NK-92 (cell line): Measurements from ENCODE around the gene ZNF439.
"Not testable (repeated sequence)": the region's sequence is repeated elsewhere in the genome, so short reads cannot be mapped to it uniquely, and the experiment has no call there.

Experiments
- DNase-seq: peaks from one replicate; lab custom pipeline; 2025; ENCODE audit not compliant: unreplicated experiment; lab: John Stamatoyannopoulos, UW

ZNF439 gene

DNA sequence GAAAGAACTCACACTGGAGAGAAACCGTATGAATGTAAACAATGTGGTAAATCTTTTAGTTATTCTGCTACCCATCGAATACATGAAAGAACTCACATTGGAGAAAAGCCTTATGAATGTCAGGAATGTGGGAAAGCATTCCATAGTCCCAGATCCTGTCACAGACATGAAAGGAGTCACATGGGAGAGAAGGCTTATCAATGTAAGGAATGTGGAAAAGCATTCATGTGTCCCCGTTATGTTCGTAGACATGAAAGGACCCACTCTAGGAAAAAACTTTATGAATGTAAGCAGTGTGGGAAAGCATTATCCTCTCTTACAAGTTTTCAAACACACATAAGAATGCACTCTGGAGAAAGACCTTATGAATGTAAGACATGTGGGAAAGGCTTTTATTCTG is 19.2 kb downstream of the ZNF439 start:
- not testable (repeated sequence) for DNase-seq

DNA sequence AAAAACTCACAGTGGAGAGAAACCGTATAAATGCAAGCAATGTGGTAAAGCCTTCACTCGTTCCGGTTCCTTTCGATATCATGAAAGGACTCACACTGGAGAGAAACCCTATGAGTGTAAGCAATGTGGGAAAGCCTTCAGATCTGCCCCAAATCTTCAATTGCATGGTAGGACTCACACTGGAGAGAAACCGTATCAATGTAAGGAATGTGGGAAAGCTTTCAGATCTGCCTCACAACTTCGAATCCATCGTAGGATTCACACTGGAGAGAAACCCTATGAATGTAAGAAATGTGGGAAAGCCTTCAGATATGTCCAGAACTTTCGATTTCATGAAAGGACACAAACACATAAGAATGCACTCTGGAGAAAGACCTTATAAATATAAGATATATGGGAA is 19.7 kb downstream of the ZNF439 start:
- DNase-seq, result no peak

DNA sequence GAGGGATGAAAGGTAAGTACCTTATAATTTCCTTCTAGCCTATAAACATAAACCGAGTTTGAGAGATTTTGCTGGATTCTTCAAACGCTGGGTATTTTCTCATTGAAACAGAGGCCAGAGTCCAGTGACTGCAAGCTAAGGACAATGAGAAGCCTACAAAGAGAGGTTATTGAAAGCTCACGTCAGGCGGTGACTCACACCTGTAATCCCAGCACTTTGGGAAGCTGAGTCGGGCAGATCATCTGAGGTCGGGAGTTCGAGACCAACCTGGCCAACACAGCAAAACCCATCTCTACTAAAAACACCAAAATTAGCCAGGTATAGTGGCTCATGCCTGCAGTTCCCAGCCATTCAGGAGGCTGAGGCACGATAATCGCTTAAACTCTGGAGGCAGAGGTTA is 24.1 kb downstream of the ZNF439 start:
- no peak for DNase-seq

DNA sequence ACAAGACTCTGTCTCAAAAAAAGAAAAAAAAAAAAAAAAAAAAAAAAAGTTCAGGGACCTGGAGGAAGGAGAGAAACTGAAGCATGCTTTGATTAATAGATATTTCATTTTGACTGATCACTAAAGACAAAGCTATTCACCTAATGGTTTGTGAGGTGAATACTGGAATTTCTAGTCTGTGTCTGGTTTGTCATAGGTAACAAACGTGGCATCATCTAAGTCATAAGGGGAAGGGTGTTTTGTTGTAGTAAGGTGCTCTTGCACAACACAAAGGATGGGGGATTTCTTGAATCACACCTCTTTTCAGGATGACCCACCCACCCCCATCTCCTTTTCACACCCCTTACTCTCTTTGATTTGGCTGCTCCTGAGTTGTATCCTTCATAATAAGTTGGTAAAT is 25.2 kb downstream of the ZNF439 start:
- DNase-seq, result no peak

DNA sequence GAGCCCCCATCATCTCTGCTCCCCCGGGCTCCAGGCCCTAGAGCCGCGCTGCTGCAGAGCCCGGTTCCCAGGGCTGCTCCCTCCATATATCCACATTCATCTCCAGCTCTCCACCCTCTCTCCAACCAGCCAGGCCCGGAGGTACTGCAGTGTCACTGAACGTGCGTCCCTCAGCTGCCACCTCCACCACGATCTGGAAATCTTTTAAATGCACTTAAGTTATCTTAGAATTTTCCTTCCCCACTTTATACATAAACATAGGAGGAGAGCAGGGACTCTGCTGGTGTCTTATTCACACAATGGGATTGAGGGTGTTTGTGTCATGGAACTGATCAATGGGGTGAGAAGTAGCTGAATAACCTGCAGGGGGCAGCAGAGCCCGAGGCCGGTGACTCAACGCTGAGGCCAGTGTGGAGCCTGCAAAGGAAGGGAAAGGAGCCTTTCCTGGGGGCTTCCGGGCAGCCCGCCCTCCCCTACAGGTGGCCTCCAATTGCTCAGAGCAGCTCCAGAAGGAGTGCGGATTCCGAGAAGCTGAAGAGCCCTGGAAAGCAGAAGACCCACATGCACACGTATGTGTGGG is 31.3 kb downstream of the ZNF439 start:
- not testable (repeated sequence) for DNase-seq

DNA sequence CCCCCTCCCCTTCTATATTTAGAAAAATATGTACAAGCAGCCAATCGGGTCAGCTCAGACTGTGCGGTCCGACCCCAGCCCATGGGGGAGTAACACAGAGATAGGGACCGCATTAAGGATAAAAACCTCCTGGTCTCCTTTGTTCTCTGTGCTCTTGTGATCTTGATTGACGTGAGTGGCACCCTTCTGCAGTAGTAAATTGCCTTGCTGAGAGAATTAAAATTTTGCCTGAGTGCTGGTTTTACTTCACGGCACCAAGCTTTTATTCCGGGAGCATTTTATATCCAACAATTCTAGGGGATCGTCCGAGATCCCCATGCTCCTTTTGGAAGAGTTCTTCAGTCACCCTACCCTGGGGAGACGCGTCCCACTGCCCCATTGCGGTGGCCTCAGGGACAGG is 32.1 kb downstream of the ZNF439 start:
- DNase-seq, result no peak

DNA sequence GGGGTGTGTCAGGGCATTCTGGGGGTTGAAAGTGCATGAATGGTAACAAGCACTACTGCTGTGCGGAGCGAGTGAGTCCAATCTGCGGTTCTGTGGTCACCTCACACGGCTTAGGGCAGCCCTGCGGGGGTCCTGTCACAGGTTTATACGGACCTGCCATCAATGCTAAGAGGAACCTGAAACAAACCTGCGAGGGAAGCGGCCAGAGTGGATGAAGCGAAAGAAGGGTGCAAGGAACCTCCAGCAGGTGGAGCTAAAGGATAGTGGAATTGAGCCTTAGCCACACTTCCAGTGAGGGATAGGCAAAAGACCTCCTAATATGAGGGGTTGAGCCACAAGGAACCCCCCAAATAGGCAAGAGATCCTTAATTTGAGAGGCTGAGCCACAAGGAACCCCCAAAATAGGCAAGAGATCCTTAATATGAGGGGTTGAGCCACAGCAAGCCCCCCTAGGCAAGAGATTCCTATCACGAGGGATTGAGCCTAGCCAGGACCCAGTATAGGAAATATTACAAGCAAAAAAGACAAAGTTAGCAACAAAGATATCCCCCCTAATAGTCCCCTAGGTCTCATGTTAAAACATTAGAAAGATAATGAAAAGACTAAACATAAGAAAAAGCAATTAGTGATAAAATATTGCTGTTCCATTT is 32.8 kb downstream of the ZNF439 start:
- DNase-seq, result no peak

DNA sequence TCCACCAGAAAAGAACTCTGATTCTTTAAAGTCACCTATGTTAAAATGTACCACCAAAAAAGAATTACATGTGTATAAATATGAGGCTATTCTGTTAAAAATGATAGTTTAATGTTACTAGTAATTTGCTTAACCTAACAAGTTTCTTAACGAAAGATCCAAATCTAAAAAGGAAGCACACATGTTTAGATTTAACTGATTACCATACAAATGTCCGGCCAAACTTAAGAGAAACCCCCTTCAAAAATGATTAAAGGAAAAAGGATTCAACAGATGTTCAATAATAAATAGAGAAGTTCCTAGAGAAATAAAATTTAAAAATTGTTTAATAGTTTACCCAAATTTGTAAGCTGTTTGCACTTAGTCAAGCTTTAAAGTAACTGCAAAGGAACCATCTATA is 34.1 kb downstream of the ZNF439 start:
- no peak for DNase-seq

DNA sequence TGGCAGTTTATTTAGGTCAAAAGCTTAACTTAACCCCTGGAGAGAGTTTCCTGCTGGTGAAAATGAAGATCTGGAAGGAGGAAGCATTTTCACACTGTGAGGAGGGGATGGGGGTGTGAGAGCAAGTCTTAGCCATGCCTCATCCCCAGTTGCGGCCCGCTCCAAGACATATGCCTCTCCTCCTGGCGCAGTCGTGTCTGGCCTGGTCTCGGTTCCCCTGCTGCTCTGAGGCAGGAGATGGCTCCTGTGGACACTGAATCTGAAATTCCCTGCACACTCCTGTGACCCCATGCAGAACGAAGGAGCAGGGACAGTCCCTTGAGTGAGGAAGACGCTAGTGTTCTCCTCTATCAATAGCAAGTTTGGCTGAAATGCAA is 38.7 kb downstream of the ZNF439 start:
- DNase-seq, result no peak

DNA sequence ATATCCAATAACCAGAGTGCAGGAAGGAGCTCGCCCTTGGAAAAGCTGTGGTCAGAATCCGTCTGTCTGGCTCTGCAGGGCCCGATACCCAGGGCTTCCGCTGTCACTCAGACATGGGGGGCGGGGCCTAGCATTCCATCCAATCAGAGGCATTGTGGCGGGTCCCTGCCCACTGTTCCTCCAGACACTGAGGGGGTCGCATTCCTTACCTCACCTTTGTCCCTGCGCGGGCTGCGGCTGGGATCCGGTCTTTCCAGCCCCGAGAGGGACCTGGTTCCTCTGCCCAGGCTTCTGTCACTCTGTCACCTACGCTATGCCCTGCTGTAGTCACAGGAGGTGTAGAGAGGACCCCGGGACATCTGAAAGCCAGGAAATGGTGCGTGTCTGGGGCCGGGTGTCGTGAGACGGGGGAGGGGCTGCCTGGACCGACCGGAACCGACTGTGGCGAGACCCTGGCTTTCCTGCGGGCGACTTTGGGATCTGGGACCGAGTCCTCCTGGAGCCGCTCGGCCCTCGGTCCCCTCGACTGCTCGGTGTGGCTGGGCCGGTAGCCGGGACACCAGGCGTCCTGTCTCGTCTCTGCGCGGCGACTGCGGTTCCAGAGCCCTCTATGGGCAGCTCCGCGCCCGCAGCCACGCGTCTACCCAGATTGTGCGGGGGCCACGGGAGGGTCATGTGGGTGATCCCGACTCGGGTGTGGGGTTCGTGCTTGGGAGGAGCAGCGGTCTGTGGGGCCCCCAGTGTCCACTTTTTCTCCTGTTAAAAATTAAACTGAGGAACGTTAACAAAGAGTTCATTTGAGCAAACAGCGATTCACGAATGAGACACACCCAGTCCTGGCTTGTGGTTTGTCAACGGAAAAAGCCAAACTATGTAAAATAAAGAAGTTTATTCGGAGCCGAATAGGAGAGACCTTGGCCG is 39.3 kb downstream of the ZNF439 start, which contains the start of gene ZNF69:
ZNF69 (plus strand) TSS at position 172 of the 921 bp plus-strand sequence; CDS start at position 314, 142 bp downstream.
- DNase-seq, result no peak

DNA sequence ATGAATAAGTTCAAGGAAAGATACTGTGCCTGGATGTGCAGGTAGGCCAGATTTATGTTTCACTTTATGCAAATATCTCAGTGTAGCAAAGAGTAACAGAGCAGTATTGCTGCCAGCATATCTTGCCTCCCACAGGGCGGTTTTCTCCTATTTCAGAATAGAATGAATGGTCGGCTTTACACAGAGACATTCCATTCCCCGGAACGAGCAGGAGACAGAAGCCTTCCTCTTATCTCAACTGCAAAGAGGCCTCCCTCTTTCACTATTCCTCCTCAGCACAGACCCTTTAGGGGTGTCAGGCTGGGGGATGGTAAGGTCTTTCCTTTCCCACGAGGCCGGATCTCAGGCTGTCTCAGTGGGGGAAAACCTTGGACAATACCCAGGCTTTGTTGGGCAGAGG is 41.4 kb downstream of the ZNF439 start:
- not testable (repeated sequence) for DNase-seq

DNA sequence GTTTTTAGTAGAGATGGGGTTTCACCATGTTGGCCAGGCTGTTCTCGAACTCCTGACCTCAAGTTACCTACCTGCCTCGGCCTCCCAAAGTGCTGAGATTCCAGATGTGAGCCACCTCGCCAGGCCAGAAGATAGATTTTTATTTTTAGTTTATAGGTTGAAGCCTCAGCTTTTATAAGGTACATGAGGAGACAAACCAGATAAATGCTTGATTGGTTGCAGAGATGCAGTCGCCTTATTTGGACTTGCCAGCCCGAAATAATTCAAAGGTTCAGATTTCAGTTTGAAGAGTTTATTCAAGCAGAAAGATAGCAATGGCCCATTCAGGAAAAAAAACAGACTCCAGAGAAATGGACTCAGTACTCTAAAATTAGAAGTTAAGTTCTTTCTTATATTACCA is 42.1 kb downstream of the ZNF439 start:
- no peak for DNase-seq

DNA sequence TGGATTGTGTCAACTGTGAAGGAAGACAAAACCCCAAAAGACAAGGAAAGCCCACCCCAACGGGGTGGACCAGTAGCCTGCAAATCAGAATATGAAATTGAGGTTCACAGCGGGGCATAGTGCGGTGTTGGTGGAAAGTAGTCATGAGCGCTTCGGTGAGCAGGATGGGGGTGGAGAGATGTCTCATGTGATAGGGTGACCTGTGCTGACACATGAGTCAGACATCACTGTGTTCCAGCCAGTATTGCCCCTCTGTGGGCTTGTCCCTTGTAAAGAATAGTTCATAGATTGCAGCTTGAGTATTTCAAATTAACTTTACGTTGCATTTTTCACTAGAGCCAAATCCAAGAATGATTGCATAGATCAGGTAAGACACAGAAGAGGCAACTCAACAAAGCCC is 46.3 kb downstream of the ZNF439 start:
- no peak for DNase-seq

DNA sequence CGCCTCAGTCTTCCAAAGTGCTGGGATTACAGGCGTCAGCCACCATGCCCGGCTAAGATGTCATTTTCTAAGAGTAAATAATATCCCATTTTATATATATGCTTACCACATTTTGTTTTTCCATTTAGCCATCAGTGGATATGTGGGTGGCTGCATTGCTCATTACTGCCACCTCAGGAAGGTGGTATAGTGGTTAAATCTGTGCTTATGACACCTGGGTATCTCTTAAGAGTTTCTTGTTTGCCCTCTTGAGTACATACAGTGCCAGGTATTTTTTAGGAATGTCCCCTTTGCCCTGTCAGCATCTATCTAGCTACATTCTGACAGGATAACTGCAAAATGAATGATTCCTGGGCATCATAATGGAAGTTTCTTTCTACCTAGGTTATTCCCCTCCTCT is 53.7 kb downstream of the ZNF439 start:
- DNase-seq, result no peak

DNA sequence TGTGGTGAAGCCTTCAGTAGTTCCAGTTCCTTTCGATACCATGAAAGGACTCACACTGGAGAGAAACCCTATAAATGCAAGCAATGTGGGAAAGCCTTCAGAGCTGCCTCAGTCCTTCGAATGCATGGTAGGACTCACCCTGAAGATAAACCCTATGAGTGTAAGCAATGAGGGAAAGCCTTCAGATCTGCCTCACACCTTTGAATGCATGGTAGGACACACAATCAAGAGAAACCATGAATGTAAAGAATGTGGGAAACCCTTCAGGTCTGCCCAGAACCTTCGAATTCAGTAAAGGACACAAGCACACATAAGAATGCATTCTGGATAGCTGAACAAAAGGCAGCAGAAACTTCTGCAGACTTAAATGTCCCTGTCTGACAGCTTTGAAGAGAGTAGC is 57.4 kb downstream of the ZNF439 start:
- DNase-seq, result no peak

DNA sequence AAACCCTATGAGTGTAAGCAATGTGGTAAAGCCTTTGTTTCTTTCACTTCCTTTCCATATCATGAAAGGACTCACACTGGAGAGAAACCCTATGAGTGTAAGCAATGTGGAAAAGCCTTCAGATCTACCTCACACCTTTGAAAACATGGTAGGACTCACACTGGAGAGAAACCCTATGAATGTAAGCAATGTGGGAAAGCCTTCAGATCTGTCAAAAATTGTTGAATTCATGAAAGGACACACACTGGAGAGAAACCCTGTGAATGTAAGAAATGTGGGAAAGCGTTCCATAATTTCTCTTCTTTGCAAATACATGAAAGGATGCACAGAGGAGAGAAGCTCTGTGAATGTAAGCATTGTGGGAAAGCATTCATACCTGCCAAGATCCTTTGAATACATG is 63.4 kb downstream of the ZNF439 start:
- not testable (repeated sequence) for DNase-seq

DNA sequence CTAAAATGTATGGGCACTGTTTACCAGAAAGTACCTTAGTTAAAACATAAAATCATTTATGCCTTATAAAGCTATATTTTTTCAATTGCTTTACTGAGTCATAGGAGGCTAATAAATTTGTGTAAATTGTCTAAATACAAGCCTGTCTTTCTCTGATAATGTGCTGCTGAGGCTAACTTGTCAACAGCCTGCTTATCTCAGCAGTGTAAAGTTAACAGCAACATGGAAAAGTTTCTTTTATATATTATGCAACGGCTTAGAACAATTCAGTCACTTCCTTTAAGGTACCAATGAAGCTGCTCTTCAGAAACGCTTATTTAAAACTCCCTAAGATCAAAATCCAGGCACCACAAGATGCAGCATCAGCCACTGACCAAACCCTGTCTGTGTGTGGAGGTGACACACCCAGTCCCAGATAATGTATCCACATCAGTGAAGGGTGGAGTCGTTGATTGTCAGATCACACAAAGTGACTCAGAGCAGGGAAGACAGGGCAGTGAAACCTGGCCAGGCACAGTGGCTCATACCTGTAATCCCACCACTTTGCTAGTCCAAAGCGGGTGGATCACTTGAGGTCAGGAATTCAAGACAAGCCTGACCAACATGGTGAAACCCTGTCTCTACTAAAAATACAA is 66.0 kb downstream of the ZNF439 start:
- DNase-seq, result not testable (repeated sequence)
